Left lobe of liver (tissue), 2 donors: Measurements from ENCODE around the gene GABRB2. TPM values are rescaled to one million over a fixed set of nuclear protein-coding genes. Genes with fewer than 3 reads are reported as not detected.
"Not testable (repeated sequence)": the region's sequence is repeated elsewhere in the genome, so short reads cannot be mapped to it uniquely, and the experiment has no call there.

Experiments used
- ATAC-seq: fragments of 200-7000 bp; cut with Tn5 transposase; one replicate; pipeline ENCODE4 v1.9.1; 2020; ENCODE audit warnings: mild to moderate bottlenecking, moderate library complexity
- DNase-seq: peaks from one replicate; pipeline ENCODE4 v3.0.0-alpha.2; 2020; ENCODE audit warnings: low spot score
- total RNA-seq: library from RNA; stranded (reverse); gene quantifications from one replicate; pipeline ENCODE4 v1.2.1, GENCODE V29; 2021
- donor health status: DM: no; HTN: no; CAD: no; lungs with moderate emphysema.
- donor health status: DM: no; HTN: yes; CAD: no.

The GABRB2 gene
- not detected for total RNA-seq

DNA sequence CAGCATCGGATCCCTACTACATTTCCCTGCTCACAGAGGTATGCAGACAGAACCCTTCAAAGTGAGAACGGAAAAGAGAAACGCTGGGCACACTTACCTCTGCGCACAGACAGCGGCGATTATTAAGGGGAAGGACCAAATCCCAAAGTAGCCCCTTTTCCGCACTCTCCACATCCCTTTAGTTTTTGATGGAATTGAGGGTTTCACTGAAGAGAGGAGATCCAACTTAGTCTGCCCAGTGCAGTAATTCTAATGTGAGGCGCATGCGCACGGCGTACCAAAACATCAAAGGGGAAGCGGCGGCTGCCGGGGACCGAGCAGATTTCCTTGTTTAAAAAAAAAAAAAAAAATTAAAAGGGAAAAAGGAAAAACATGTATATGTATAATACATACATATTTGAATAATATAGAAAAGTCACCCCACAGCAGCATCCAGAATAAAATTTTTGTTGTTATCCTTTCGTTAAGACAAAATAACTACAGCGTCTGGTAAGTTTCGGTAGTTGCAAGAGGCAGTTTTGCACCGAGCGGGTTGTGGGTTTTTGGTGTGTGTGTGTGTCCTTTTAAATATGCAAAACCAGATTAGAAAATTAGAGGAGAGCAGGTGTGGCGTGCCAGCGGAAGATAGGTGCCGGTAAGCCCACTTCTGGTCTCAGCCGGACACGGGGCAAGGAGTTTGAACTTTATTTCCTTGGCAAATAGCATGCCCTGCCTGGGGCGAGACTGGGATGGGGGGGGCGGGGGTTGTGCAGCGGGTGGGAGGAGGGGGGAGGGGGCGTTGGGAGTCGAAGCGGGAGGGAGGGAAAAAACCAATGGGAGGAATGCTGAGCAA, at the start of gene GABRB2:
Gene GABRB2 (minus strand): TSS at position 256 of the 832 bp plus-strand sequence. CDS start 82 bp downstream, at position 174.
- DNase-seq (no peak), ATAC-seq (peak; percentile 33)

DNA sequence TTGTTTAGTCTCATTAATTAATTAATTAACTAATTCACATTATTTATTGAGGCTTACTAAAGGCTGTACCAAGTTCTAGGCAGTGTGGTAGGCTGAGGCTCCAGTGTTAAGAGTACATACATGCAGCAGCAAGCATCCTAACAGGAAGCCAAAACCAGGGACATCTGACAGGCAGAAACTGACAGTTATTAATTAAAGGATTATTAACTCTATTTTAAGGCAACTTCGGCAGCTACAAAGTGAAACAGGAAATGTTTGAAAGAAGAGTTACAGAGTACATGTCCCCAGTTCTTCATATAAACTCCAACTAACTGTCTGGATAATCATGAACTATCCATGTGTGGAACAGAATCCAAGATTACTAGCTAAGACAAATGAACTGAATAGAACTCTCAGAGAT, 39.3 kb upstream of the GABRB2 start:
- DNase-seq (no peak), ATAC-seq (no peak)

DNA sequence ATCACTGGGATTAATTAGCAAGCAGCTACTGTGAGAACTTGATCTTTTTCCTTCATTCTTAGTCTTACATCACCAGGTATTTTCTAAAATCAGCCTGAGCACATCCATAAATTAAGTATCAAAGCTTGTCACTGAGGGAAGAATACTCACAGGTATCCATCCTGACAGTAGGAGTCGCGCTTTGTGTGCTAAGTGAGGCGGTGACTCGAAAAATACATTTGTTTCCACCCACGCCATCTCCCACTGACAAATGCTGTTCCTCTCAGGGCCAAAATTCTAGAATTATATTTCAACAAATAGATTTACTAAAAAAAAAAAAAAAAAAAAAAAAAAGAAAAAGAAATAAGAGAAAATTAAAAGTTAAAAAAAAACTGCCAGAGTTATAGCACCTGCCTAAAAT, 34.1 kb upstream of the GABRB2 start:
- ATAC-seq (no peak), DNase-seq (no peak)

DNA sequence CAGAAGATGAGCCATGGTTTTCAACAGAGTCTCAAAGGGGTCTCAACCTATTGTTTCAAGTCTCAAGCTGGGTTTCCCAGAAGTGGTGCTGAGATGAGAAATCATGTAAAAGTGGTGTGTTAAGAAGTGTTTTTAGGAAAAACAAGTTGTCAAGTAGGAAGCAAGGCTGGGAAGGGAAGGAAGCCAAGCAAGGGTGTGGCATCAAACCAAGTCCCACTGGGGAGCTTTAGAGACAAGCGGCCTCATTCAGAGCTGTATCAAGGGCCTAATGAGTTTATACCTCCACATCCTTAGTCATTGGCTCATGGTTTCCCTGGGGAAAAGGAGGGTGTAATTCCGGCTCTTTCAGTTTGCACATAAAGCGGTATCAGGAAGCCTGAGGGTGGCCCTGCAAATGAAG, 26.4 kb upstream of the GABRB2 start:
- no peak for DNase-seq
- ATAC-seq: no peak

DNA sequence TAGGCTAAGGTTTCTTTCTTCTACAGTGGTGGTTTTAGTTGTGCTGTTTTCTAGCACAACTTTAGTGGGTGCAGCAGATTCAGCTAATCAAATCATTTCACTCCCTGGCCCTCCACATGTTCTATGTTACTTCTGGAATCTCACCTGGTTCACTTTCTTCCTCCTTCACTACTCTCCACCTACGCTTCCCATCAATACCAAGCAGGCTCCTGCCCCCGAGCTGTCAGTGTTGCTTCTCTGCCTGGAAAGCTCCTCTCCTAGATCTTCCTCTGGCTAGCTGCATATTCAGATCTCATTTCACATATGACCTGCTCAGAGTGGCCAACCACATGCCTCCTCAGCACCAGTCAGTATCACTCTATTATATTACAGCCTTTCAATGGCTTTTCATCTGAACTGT, 19.6 kb upstream of the GABRB2 start:
- ATAC-seq (no peak), DNase-seq (no peak)

DNA sequence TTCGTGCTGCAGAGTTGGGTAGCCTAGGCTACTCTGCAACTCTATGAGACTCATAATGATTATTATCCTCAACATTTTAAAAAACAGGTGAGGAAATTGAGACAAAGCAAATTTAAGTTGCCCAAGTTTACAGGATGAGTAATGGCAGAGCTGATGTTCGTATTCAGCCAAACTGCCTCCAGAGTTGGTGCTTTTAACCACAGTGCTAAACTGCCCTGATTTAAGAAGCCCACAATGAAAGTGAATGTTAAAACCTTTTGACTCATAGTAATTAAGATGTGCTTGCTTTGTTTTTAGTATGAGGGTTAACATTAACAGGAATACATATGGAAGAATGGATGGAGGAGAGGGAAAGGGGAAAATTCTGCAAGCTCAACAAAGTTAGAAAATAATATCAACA, 15.9 kb upstream of the GABRB2 start:
- DNase-seq: no peak
- ATAC-seq: no peak

DNA sequence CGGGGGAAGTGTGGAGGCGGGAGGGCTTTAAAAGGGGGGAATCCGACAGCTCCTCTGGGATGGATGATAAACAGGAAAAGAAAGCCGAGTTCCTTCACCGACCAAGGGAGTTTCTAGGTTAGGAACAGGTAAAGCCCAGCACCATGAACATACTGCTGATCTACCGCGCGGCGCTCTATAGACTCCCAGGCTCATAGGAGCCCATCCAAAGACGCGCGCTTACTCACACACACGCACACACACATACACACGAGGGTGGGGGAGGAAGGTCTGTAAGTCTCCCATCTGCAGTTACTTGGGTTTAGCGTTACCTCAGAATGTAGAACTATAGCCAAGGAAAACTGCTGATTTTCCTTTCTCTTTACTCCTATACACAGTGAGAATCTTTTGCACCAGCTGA, 2.6 kb upstream of the GABRB2 start:
- ATAC-seq: no peak
- no peak for DNase-seq

DNA sequence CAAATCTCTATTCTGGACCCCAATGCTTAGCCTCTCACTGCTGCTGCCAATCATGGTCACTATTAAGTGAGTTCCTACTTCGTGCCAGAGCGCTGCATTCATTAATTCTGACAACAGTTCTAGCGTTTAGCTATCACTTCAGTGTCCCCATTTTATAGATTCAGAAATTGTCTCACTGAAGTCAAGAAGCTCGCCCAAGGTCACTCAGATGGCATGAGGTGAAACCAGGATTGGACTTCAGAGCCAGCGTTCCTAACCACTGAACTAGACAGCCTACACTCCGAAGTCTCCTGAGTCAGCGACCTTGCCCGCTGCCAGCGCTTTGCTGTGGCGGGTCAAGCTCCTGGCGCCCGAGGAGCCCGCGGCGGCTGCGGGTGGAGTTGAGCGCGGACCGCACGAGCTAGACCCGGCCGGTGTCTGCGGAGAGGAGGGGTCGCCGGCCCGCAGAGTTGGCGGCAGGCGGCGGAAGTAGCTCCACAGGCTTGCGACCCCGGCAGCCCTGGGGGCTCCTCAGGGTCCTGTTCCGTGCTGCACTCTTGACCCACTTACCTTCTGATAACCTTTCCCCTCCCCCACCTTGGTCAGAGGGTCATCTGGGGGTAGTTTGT, 2.1 kb upstream of the GABRB2 start:
- no peak for ATAC-seq

DNA sequence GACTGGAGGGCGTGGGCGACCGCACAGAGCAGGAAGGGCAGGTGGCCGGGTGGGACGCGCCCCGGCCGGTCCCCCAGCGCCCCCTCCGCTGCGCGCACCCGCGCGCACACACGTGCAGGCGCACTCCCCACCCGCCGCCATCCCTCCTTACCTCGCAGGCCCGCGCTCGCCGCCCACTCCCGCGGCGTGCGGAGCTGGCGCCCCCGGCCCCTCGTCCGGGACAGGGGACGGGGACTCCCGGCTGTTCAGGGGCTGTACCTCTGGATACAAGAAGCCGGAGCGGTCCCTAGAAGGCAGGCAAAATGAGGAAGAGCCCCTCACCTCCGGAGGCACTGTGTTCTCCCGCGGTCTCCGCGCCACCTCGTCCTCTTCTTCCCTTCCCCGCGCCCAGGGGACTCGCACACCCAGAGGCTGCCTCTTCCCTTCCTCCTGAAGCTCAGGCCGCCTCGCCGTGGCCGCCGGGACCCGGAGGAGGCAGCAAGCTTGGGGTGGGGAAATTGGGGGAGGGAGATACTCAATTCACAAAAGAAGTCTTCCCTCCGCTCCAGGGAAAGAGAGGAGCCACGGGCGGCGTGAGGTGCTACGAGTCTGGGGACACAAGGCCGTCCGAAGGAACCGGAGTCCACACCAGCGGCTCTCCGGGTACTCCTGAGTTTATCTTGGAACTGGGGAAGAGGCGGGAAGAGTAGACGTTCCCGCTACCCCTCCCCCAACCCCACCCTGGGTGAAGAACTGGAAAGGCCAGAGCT, 1.4 kb upstream of the GABRB2 start:
- no peak for ATAC-seq
- DNase-seq: no peak

More for the DNA sequence above, 2.1 kb upstream of the GABRB2 start:
- DNase-seq: no peak

DNA sequence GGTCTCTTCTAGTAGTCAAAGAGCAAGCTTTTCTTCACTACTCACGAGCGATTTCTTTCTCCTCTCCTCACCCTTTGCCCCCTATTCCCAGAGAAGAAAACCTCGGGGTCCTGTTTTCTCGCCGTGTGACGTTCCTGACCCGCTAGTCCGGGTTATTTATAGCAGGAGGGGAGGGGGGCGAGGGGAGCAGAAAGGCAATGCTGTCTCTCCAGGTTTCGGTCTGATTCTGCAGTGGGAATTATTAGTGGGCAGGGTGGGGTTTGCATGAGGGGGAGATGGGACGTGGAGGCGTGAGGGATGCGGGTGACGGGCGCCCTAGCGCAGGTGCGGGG, 847 bp upstream of the GABRB2 start:
- no peak for DNase-seq

DNA sequence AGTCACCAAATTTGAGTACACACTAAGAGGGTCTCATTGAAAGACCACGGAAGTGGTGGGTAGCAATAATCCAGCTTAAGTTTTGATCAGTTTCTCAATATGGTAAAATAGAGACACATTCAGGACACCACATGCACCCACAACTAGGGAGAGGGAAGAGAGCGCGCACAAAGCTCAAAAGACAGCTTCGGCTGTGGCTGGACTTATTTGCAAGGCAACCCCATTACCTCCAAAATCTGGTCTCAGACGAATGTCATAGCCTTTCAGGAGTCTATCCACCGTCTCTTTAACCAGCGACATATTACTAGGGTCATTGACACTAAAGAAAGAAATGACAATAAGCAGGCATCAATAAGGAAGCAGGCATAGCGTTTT, 443 bp downstream of the GABRB2 start:
- no peak for DNase-seq
- no peak for ATAC-seq

More for the DNA sequence above, 847 bp upstream of the GABRB2 start:
- ATAC-seq: no peak

DNA sequence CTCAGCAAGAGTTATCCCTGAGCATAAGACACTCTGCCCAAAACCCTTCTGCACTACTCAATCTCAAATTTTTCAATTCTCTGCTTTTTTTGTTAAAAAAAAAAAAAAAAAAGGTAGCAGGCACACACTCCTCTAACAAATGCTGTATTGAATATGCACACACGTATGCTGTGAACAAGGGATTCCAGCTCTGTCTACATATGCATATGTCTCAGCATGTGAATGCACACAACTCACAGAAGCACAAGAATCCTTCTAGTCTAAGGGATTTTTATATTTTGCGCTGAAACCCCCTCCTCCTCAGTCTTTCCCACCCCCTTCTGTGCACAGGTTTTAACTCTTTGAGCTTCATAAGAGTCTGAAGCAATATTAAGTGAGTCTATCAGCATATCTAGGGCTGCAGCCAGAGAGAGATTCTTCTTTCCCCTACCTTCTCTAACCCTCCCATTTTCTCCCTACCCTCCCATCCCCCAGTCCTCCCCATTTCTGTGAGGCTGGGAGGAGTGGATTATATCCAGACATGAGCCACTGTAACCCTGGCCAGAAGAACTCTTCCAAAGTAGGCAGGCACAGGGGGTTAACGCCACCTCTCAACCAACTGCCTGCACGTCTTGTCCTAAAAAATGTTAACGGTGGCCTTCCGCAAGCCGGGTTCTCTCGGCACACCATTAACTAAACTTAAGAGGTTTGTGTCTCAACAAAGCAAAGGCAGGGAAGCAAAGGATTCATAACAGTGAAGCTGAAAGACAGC, 1.0 kb downstream of the GABRB2 start:
- DNase-seq (no peak), ATAC-seq (no peak)

DNA sequence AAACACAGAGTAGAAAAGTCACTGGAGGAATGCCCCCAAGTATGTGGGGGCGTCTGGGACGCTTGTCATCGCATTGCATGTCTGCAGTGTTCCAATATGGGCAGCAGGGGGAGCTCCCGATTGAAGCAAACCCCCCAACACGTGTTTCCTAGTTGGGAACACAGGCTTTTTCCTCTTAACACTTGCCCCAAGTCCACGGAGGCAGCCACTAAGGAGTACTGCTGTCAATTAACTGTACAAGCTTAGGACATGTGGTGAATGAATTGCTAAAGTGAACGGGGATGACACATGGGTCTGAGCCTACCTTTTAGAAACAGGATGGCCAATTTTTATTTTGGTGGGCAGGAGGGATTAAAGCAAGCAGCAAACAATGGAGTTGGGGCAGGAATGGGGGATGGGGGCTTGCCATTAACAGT, 2.2 kb downstream of the GABRB2 start:
- DNase-seq (peak; percentile 46), ATAC-seq (peak; percentile 83)

DNA sequence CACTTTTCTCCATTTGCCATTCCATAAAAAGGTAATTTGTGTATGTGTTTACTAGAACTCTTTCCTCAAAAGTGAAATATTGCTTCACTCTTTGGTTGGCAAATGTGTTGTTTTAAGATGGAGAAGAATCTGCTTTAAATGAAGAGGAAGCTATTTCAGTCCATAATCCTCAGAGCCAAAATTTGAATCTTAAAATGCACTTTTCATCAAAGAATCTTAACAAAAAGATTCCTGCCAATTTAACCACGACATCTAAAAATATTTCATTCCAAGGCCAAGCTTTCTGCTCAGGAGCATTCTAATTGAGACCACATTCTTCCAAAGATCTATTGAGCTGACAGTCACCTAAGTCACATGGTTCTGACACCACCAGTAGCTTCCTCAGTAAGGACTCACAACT, 7.5 kb downstream of the GABRB2 start:
- ATAC-seq (no peak), DNase-seq (no peak)

DNA sequence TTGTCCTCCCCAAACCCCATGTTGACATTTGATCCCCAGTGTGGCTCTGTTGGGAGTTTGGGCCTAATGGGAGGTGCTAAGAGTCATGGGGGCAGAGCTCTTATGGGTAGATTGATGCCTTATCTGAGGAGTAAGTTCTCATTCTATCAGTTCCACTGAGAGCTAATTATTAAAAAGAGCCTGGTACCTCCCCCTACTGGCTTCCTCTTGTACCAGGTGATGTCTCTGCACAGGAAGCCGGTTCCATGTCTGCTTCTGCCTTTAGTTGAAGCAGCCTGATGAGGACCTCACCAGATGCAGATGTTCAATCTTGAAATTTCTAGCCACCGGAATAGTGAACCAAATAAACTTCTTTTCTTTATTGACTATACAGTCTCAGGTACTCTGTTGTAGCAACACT, 10.8 kb downstream of the GABRB2 start:
- DNase-seq (no peak), ATAC-seq (no peak)

DNA sequence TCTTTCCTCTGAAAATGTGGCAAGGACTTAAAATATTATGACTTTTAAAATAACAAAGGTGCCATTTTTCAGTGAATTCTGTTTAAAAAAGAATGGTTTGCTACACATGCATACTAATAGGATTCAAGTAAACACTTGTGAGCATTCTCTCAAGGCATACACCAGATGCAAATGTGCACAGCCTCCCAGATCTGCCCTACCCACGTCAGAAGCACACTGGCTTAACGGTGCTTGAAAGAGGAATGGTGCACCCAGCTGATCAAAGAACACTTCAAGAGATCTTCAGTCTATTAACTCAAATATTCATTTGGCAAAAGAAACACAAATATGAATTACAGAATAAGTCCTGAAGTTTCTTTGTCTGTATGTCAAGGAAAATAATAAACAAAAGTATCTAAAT, 15.8 kb downstream of the GABRB2 start:
- DNase-seq: no peak
- ATAC-seq: no peak

DNA sequence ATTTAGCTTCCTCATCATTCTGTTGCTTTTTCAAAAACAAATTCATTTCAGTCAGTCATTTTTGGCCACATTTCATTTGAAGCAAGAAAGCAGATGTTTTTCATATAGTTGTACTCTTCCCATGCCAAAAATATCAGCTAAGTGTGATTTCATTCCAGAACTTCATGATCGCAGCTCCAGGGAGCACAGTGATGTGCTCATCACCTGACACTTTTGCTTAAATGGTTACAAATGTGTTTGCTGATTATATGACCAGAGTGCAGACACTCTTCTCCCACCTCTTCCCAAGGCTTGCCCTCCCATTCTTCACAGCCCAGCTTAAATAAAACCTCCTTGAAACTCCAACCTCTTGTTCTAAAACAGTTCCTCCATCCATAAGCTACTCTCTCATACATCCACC, 32.6 kb downstream of the GABRB2 start:
- ATAC-seq: no peak
- DNase-seq: no peak

DNA sequence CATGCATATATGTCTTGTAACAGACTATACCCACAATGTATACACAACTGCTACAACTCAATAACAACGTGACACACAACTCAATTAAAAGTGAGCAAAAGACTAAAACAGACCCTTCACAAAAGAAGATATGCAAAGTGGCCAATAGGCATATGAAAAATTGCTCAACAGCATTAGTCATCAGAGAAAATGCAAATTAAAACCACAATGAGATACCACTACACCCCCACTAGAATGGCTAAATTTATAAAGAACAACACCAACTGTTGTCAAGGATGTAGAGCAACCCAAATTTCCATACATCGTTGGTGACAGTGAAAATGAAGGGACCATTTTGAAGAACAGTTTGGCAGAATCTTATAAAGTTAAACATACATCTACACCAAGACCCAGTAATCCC, 38.9 kb downstream of the GABRB2 start:
- ATAC-seq (no peak), DNase-seq (no peak)

DNA sequence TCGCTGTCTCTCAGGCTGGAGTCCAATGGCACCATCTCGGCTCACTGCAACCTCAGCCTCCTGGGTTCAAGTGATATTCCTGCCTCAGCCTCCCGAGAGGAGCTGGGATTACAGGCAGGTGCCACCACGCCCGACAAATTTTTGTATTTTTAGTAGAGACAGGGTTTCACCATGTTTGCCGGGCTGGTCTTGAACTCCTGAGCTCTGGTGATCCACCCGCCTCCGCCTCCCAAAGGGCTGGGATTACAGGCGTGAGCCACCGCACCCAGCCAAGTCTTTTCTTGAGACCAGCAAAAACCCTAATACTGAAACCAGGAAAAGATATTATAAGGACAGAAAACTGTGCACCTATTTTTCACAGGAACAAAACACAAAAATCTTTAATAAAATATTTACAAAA, 41.4 kb downstream of the GABRB2 start:
- ATAC-seq, DNase-seq: not testable (repeated sequence)

DNA sequence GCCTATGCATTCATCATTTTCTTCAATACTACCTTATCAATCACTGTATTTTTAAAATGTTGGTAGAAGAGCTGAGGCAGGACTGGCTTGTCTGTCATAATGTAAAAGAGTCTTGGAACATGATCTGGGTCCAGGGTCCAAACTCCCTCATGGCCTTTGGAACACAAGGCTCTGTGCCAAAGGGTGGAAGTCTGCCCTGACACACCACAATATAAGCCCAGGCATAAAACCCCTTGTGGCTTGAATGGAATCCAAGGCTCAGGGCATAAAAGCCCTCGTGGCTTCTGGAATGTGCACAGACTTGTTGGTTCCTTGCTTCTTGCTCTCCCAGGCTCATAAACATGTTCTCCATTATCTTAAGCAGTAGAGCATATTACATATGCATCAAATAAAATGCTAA, 48.0 kb downstream of the GABRB2 start:
- ATAC-seq (no peak), DNase-seq (no peak)

DNA sequence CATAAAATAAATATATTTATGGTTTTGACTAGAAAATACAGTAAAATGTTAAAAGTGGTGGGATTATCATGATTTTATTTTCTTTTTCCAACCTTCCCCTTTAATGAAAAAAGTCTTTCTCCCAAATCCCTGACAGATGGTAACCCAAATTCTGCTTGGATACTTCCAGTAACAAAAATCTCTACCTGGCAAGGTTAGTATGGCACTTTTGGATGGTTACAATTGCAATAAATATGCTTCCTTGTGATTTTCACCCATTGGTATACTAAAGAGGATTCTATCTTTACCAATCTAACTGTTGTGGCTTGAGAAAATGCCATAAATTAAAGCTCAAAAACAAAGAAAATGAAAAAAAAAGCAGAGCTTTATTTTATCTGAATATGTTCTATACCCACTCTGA, 62.8 kb downstream of the GABRB2 start:
- no peak for DNase-seq
- ATAC-seq: no peak
